Measurements from ENCODE around the gene DCAF11. TPM values are rescaled to one million over a fixed set of nuclear protein-coding genes. Genes with fewer than 3 reads are reported as not detected.

DCAF11 gene
- total RNA-seq, 6 donors from 2014 or later = 68.4 to 138 (median 95.0) TPM

DNA sequence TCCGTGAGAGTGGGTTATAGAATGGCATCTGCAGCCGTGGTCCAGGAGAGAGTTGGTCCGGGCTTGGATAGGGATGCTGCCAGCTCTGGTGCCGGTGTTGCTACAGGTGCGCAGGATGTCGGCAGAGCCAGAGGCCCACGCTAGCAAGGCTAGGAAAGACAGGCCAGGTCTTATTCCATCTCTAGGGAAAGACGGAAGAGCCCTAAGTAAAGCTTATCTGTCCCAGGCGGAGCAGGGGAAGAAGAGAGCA lies 20.9 kb downstream of the DCAF11 start:
- H3K4me1 ChIP-seq = peaks cover 20 to 49% (median 37%) of the 10 kb centered on the region in 4 donors
- TF ChIP-seq, protein P1, sequence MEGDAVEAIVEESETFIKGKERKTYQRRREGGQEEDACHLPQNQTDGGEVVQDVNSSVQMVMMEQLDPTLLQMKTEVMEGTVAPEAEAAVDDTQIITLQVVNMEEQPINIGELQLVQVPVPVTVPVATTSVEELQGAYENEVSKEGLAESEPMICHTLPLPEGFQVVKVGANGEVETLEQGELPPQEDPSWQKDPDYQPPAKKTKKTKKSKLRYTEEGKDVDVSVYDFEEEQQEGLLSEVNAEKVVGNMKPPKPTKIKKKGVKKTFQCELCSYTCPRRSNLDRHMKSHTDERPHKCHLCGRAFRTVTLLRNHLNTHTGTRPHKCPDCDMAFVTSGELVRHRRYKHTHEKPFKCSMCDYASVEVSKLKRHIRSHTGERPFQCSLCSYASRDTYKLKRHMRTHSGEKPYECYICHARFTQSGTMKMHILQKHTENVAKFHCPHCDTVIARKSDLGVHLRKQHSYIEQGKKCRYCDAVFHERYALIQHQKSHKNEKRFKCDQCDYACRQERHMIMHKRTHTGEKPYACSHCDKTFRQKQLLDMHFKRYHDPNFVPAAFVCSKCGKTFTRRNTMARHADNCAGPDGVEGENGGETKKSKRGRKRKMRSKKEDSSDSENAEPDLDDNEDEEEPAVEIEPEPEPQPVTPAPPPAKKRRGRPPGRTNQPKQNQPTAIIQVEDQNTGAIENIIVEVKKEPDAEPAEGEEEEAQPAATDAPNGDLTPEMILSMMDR (IDR thresholded peaks at IDR 0.05) = no peak
- TF ChIP-seq POLR2A (IDR thresholded peaks at IDR 0.05) = no peak
- TF ChIP-seq EP300 (IDR thresholded peaks at IDR 0.05) = no peak
- no peak for TF ChIP-seq POLR2AphosphoS5 (IDR thresholded peaks at IDR 0.05)
- peak overlapping the region; percentile 87 to 96 (median 94) for H3K27ac ChIP-seq
- peak overlapping the region; percentile 12 to 91 (median 80) for H3K4me3 ChIP-seq
- DNase-seq (no peak), ATAC-seq (ENCODE audit: low FRiP score in 2 of 2) (no peak)
- no peaks in the 10 kb centered on the region for H3K27me3 ChIP-seq
- peaks cover 4 to 24% (median 20%) of the 10 kb centered on the region in 4 donors for H3K36me3 ChIP-seq
- H3K9me3 ChIP-seq = no peaks in the 10 kb centered on the region
- WGBS, 2 donors = 6 to 8% methylated on average over 8 to 9 of the region's 9 CpGs

DNA sequence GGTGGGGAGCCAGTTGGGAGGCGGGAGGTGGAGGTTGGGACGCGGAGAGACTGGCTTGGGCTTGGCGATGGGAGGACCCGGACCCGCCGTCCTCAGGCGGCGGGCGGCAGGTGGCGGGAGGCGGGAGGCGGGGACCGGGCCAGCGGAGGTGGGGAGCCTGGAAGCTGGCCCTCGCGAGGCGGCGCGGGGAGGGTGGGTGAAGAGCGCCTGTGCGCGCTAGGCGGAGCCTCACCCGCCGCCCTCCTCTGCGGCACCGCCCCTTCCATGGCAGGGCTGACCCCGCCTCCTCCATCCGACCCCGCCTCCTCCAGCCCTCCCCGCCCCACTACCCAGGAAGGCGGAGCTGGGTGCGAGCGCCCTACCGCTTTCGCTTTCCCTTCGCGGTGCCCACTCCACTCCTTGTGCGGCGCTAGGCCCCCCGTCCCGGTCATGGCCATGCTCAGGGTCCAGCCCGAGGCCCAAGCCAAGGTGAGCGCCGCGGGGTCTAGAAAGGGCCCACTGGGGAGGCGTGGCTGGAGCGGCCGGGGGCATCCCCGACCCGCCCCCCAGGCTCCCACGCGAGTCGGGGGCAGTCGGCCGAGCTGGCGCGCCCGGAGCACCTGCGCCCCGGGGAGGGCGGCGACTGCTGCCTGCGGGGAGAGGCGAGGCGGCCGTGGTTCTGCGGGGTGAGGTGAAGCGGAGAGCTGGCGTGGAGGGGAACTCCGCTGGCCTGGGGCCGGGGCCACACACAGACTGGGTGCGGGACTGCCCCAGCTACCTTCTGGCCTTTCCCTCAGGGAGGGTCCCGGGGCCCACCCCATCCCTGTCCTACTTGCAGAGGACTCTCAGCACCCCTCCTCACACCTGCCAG lies 21.5 kb downstream of the DCAF11 start, which contains the start of gene PSME1:
Gene PSME1 (plus strand): TSS at position 361 of the 850 bp plus-strand sequence. CDS start 69 bp downstream, at position 430.
- no peaks in the 10 kb centered on the region for H3K27me3 ChIP-seq
- TF ChIP-seq POLR2A (IDR thresholded peaks at IDR 0.05) (peak in 2 of 4 donors; percentile 73 to 76), EP300 (IDR thresholded peaks at IDR 0.05) (peak in 1 of 4 donors; percentile 42), POLR2AphosphoS5 (IDR thresholded peaks at IDR 0.05) (peak; percentile 84 to 90)
- TF ChIP-seq, protein P1 (IDR thresholded peaks at IDR 0.05) = peak in 2 of 6 experiments; percentile 17 to 20
- no peaks in the 10 kb centered on the region for H3K9me3 ChIP-seq
- ATAC-seq (ENCODE audit: low FRiP score in 2 of 2) = peak; percentile 99
- H3K4me1 ChIP-seq = peaks cover 23 to 54% (median 35%) of the 10 kb centered on the region in 4 donors
- DNase-seq = peak; percentile 97 to 98
- H3K36me3 ChIP-seq = peaks cover 4 to 24% (median 20%) of the 10 kb centered on the region in 4 donors
- 0% methylated on average over 52 of the region's 75 CpGs; no CpG with 5 or more reads in 1 of the 2 donors for WGBS, 2 donors
- peak within 1 kb of the TSS; percentile 87 to 96 (median 94) for H3K27ac ChIP-seq
- H3K4me3 ChIP-seq = peak within 1 kb of the TSS; percentile 73 to 97 (median 88)

DNA sequence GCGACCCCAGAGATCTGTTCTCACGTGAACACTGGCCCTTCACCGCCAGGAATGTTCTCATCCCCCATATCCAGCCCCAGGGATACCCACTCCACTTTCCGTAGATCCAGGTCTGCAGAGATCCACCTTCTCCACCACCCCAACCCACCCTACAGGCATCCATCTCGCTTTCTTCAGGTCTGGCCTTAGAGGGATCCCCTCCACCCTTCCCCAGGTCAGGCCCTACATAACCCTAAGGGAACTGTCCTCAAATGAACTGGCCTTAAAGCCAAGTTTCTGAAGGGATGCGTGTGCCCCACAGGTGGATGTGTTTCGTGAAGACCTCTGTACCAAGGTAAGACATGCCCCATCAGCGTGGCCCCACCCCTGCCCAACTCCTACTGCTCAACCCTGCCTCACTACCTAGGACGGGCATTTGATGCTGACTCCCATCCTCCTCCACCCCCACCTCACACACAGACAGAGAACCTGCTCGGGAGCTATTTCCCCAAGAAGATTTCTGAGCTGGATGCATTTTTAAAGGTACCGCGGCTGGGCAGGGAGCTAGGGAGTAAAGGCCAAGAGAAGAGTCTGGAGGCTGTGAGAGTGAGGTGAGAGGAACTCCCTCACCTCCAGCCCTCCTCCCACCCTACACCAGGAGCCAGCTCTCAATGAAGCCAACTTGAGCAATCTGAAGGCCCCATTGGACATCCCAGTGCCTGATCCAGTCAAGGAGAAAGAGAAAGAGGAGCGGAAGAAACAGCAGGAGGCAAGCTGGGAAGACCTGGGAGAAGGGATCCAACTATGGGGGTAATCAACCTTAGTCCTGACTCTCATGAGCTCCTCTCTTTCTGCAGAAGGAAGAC lies 22.3 kb downstream of the DCAF11 start:
- TF ChIP-seq POLR2AphosphoS5 (IDR thresholded peaks at IDR 0.05) = no peak
- TF ChIP-seq EP300 (IDR thresholded peaks at IDR 0.05) = no peak
- TF ChIP-seq, protein P1 (IDR thresholded peaks at IDR 0.05) = no peak
- no peak for TF ChIP-seq POLR2A (IDR thresholded peaks at IDR 0.05)
- Histone ChIP-seq H3K4me3 (peak overlapping the region; percentile 73 to 97 (median 88)), H3K4me1 (peaks cover 24 to 48% (median 35%) of the 10 kb centered on the region in 4 donors), H3K9me3 (no peaks in the 10 kb centered on the region), H3K27me3 (no peaks in the 10 kb centered on the region), H3K27ac (peak overlapping the region; percentile 87 to 96 (median 94)), H3K36me3 (peaks cover 4 to 24% (median 20%) of the 10 kb centered on the region in 4 donors)
- ATAC-seq (ENCODE audit: low FRiP score in 2 of 2) (no peak), DNase-seq (no peak)
- WGBS, 2 donors = 30 to 37% methylated on average over 13 of the region's 13 CpGs

DNA sequence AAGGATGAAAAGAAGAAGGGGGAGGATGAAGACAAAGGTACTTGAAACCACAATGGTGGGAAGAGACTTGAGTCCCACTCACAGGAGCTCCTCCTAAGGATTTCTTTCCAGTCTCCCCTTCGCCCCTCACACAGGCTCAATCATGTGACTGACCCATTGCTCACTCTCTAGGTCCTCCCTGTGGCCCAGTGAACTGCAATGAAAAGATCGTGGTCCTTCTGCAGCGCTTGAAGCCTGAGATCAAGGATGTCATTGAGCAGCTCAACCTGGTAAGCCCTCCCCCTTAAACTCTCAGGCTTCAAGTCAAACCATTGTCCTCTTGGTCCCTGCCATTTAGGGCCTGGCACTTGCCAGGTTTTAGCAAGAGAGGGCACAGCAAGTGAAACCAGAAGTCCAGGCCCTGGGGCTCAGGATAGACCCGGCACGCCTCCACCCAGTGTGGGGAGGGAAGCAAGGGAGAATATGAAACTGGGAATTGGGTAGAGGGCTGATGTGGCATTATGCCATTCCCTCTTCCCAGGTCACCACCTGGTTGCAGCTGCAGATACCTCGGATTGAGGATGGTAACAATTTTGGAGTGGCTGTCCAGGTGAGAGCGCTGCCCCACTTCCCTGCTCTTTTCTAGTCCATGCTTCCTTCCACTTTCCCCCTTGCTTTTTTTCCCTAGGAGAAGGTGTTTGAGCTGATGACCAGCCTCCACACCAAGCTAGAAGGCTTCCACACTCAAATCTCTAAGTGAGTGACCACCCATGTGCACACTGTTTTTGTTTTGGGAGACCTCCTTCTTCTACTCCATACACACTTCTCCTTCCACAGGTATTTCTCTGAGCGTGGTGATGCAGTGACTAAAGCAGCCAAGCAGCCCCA lies 23.2 kb downstream of the DCAF11 start:
- Histone ChIP-seq H3K36me3 (peaks cover 4 to 24% (median 20%) of the 10 kb centered on the region in 4 donors), H3K27ac (peak overlapping the region in 3 of 4 donors; percentile 12 to 96 (median 96)), H3K27me3 (no peaks in the 10 kb centered on the region), H3K9me3 (no peaks in the 10 kb centered on the region), H3K4me1 (peaks cover 30 to 55% (median 39%) of the 10 kb centered on the region in 4 donors), H3K4me3 (no peak overlapping the region)
- DNase-seq (no peak), ATAC-seq (ENCODE audit: low FRiP score in 2 of 2) (no peak)
- 83 to 91% methylated on average over 8 of the region's 8 CpGs for WGBS, 2 donors
- TF ChIP-seq, protein P1 (IDR thresholded peaks at IDR 0.05) = no peak
- TF ChIP-seq POLR2A (IDR thresholded peaks at IDR 0.05) (no peak), POLR2AphosphoS5 (IDR thresholded peaks at IDR 0.05) (no peak), EP300 (IDR thresholded peaks at IDR 0.05) (no peak)

All from upper lobe of left lung (tissue), 6 donors.